ENCODE data around the gene SLC1A6.
"Not testable (repeated sequence)": the region's sequence is repeated elsewhere in the genome, so short reads cannot be mapped to it uniquely, and the experiment has no call there.

The SLC1A6 gene

GRCh38 chr19:14954071-14954655, 25.5 kb downstream of the SLC1A6 start:
- DNase-seq: no peak

GRCh38 chr19:14952767-14953166, 26.9 kb downstream of the SLC1A6 start:
- DNase-seq: no peak

GRCh38 chr19:14950421-14950820, 29.2 kb downstream of the SLC1A6 start:
- no peak for DNase-seq

- DNase-seq: no peak
These were observed 29.8 kb downstream of the SLC1A6 start for GRCh38 chr19:14949876-14950275.

GRCh38 chr19:14949413-14949812, 30.3 kb downstream of the SLC1A6 start:
- not testable (repeated sequence) for DNase-seq

- DNase-seq: no peak
These were observed 35.2 kb downstream of the SLC1A6 start for GRCh38 chr19:14944456-14944855.

GRCh38 chr19:14943601-14944000, 36.1 kb downstream of the SLC1A6 start:
- no peak for DNase-seq

- DNase-seq: no peak
These were observed 38.5 kb downstream of the SLC1A6 start, which contains the start of gene OR7C2 for GRCh38 chr19:14941189-14941588. Gene OR7C2, plus strand, starts transcription at chr19:14941489. Its CDS starts 0 bp downstream, at chr19:14941489.

GRCh38 chr19:14940266-14940665, 39.4 kb downstream of the SLC1A6 start:
- no peak for DNase-seq

- no peak for DNase-seq
These were observed 46.2 kb downstream of the SLC1A6 start for GRCh38 chr19:14933506-14933905.

- no peak for DNase-seq
These were observed 62.8 kb downstream of the SLC1A6 start for GRCh38 chr19:14916848-14917247.

- DNase-seq: no peak
These were observed 64.5 kb downstream of the SLC1A6 start for GRCh38 chr19:14915116-14915515.

GRCh38 chr19:14906711-14907110, 73.0 kb downstream of the SLC1A6 start:
- no peak for DNase-seq

GRCh38 chr19:14901675-14902260, 77.9 kb downstream of the SLC1A6 start:
- DNase-seq: no peak
